WTC11 (cell line): ENCODE measurements around the gene GANAB. TPM values are rescaled to one million over a fixed set of nuclear protein-coding genes. Genes with fewer than 3 reads are reported as not detected.
A peak's percentile ranks its signal among the peaks of the same experiment; 100 is the strongest.

ENCODE experiments used
- ATAC-seq: fragments of 200-7000 bp; cut with Tn5 transposase; 2 replicates; pipeline ENCODE4 v1.10.0; 2021; ENCODE audit warnings: mild to moderate bottlenecking, moderate library complexity
- CTCF ChIA-PET: fragments of 300-600 bp; sonication (Branson Sonifier 250); formaldehyde crosslinking; loops from one replicate; lab custom pipeline; 2021; ENCODE audit warnings: antibody characterized with exemption; lab: Charles Lee
- POLR2A ChIA-PET: fragments of 350-600 bp; sonication (Branson Sonifier 250); formaldehyde crosslinking; loops from one replicate; lab custom pipeline; 2021; ENCODE audit warnings: antibody characterized with exemption; lab: Charles Lee
- DNase-seq: peaks from one replicate; pipeline ENCODE4 v3.0.0; 2021; ENCODE audit warnings: low spot score
- H3K27ac Mint-ChIP-seq: 2 replicates; pipeline ENCODE4 v1.8.0; 2021; ENCODE audit warnings: mixed read lengths
- H3K27me3 Mint-ChIP-seq: 2 replicates; pipeline ENCODE4 v1.8.0; 2021; ENCODE audit warnings: low read depth, mild to moderate bottlenecking, moderate library complexity, mixed read lengths
- H3K36me3 Mint-ChIP-seq: 2 replicates; pipeline ENCODE4 v1.8.0; 2021; ENCODE audit warnings: mixed read lengths
- H3K4me1 Mint-ChIP-seq: 2 replicates; pipeline ENCODE4 v1.8.0; 2022; ENCODE audit warnings: mixed read lengths
- H3K4me3 Mint-ChIP-seq: 2 replicates; pipeline ENCODE4 v1.8.0; 2021; ENCODE audit warnings: mild to moderate bottlenecking, moderate library complexity, mixed read lengths
- H3K9me3 Mint-ChIP-seq: 2 replicates; pipeline ENCODE4 v1.8.0; 2021; ENCODE audit warnings: mixed read lengths
- ATF6 ChIP-seq: sonication (generic); formaldehyde crosslinking; IDR thresholded peaks from 2 replicates; pipeline ENCODE4 v1.8.1; 2023; ENCODE audit warnings: mild to moderate bottlenecking, missing genetic modification reagents
- CDX4 ChIP-seq: fragments of 250-450 bp; sonication (Bioruptor Pico); IDR thresholded peaks from 2 replicates; pipeline ENCODE4 v1.9.0; 2021; ENCODE audit warnings: moderate library complexity, mild to moderate bottlenecking, inconsistent platforms, borderline replicate concordance
- CREM ChIP-seq: sonication (generic); formaldehyde crosslinking; IDR thresholded peaks from 2 replicates; pipeline ENCODE4 v1.8.1; 2022; ENCODE audit warnings: mild to moderate bottlenecking, missing genetic modification reagents, moderate library complexity
- E2F5 ChIP-seq: sonication (generic); formaldehyde crosslinking; IDR thresholded peaks from 2 replicates; pipeline ENCODE4 v1.8.1; 2022; ENCODE audit warnings: mild to moderate bottlenecking, moderate library complexity, missing genetic modification reagents
- HMGA2 ChIP-seq: fragments of 250-450 bp; sonication (Bioruptor Pico); IDR thresholded peaks from 2 replicates; pipeline ENCODE4 v1.4.0; 2021; ENCODE audit warnings: mild to moderate bottlenecking, moderate library complexity
- KAT7 ChIP-seq: sonication (generic); formaldehyde crosslinking; IDR thresholded peaks from 2 replicates; pipeline ENCODE4 v1.8.1; 2023; ENCODE audit warnings: missing genetic modification reagents, mild to moderate bottlenecking, borderline replicate concordance
- OVOL2 ChIP-seq: fragments of 250-450 bp; sonication (Bioruptor Pico); IDR thresholded peaks from 2 replicates; pipeline ENCODE4 v1.9.0; 2021; ENCODE audit warnings: mild to moderate bottlenecking, borderline replicate concordance
- PRDM15 ChIP-seq: sonication (generic); formaldehyde crosslinking; IDR thresholded peaks from 2 replicates; pipeline ENCODE4 v1.8.0; 2022; ENCODE audit warnings: missing genetic modification reagents
- PRRX2 ChIP-seq: fragments of 250-450 bp; sonication (Bioruptor Pico); IDR thresholded peaks from 2 replicates; pipeline ENCODE4 v1.8.0; 2021; ENCODE audit warnings: mild to moderate bottlenecking
- RORB ChIP-seq: fragments of 250-450 bp; sonication (Bioruptor Pico); IDR thresholded peaks from 2 replicates; pipeline ENCODE4 v1.9.0; 2021; ENCODE audit warnings: mild to moderate bottlenecking
- SMAD4 ChIP-seq: sonication (generic); formaldehyde crosslinking; IDR thresholded peaks from 2 replicates; pipeline ENCODE4 v1.8.0; 2022; ENCODE audit warnings: mild to moderate bottlenecking, missing genetic modification reagents
- TEAD4 ChIP-seq: sonication (generic); formaldehyde crosslinking; IDR thresholded peaks from 2 replicates; pipeline ENCODE4 v1.8.0; 2022; ENCODE audit warnings: mild to moderate bottlenecking, missing genetic modification reagents
- TP53 ChIP-seq: sonication (generic); formaldehyde crosslinking; IDR thresholded peaks from 2 replicates; pipeline ENCODE4 v1.8.1; 2023; ENCODE audit warnings: mild to moderate bottlenecking, missing genetic modification reagents
- ZNF263 ChIP-seq: sonication (generic); formaldehyde crosslinking; IDR thresholded peaks from 2 replicates; pipeline ENCODE4 v1.8.1; 2022; ENCODE audit warnings: low read depth, mild to moderate bottlenecking, moderate library complexity, missing genetic modification reagents
- total RNA-seq: library from RNA; stranded (reverse); gene quantifications from 3 replicates; pipeline ENCODE4 v1.2.3, GENCODE V29; 2021
- TF ChIP-seq, protein P1 (sequence below): sonication (generic); formaldehyde crosslinking; IDR thresholded peaks from 2 replicates; pipeline ENCODE4 v1.8.1; 2023; ENCODE audit warnings: mild to moderate bottlenecking, missing genetic modification reagents, moderate library complexity
- TF ChIP-seq, protein P2 (sequence below): sonication (generic); formaldehyde crosslinking; IDR thresholded peaks from 2 replicates; pipeline ENCODE4 v1.8.0; 2022; ENCODE audit warnings: mild to moderate bottlenecking, missing genetic modification reagents
- TF ChIP-seq, protein P3 (sequence below): sonication (generic); formaldehyde crosslinking; IDR thresholded peaks from 2 replicates; pipeline ENCODE4 v1.8.1; 2023; ENCODE audit warnings: mild to moderate bottlenecking, missing genetic modification reagents, moderate library complexity

The GANAB gene
- total RNA-seq, 1 experiment from 2014 or later = 327 TPM

DNA sequence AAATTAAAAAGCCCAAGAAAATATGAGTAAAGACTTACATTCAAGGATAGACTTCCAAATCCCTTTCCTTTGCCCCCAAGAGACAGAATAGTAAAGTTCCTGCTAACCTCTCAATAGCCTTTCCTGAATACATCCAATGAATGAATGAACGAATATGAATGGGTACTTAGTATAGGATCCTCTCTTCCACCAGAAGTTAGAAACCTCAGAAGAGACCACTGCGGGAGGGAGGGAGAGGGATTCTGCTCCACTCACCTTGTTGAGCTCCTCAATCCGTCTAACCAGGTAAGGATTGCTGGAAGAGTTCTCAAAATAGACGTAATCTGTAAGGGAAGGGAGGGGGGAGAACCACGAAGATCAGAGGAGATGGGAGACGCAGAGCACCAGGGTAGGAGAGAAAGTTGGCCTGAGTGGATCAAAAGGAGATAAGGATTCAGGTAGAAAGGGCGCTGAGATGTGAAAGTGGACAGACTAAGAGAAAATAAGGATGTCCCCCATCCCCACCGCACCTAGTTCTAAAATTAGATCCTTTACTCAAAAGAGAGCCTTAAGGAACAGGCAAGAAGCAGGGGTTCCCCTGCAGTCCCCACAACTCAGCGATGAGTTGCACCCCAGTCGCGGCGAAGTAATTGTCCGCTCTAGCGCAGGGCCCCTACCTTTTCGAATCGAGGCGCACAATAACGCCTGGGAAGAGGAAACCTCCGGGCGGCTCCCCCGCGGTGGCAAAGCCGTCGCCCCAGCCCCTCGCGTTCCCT lies 45.9 kb downstream of the GANAB start:
- Mint-ChIP-seq H3K9me3 (no peaks in the 10 kb centered on the region), H3K4me3 (peak overlapping the region; percentile 91), H3K36me3 (peaks cover 50% of the 10 kb centered on the region), H3K27me3 (peaks cover 26% of the 10 kb centered on the region), H3K27ac (peak overlapping the region; percentile 83), H3K4me1 (peaks cover 43% of the 10 kb centered on the region)
- POLR2A ChIA-PET = interaction anchor here (0.5 to 3.1 kb wide), 8 partner anchors 9 to 250 kb away, joined by 3 to 53 read pairs (median 9); partner anchors contain the start of genes B3GAT3, C11orf98, CSKMT and EEF1G
- TF ChIP-seq TEAD4 (CRISPR knock-in tag) = no peak
- TF ChIP-seq, protein P1, sequence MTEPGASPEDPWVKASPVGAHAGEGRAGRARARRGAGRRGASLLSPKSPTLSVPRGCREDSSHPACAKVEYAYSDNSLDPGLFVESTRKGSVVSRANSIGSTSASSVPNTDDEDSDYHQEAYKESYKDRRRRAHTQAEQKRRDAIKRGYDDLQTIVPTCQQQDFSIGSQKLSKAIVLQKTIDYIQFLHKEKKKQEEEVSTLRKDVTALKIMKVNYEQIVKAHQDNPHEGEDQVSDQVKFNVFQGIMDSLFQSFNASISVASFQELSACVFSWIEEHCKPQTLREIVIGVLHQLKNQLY (CRISPR knock-in tag) = no peak
- no peak for TF ChIP-seq HMGA2 (CRISPR knock-in tag)
- no peak for TF ChIP-seq E2F5 (CRISPR knock-in tag)
- no peak for TF ChIP-seq SMAD4
- TF ChIP-seq TP53 (CRISPR knock-in tag) = no peak
- TF ChIP-seq, protein P2, sequence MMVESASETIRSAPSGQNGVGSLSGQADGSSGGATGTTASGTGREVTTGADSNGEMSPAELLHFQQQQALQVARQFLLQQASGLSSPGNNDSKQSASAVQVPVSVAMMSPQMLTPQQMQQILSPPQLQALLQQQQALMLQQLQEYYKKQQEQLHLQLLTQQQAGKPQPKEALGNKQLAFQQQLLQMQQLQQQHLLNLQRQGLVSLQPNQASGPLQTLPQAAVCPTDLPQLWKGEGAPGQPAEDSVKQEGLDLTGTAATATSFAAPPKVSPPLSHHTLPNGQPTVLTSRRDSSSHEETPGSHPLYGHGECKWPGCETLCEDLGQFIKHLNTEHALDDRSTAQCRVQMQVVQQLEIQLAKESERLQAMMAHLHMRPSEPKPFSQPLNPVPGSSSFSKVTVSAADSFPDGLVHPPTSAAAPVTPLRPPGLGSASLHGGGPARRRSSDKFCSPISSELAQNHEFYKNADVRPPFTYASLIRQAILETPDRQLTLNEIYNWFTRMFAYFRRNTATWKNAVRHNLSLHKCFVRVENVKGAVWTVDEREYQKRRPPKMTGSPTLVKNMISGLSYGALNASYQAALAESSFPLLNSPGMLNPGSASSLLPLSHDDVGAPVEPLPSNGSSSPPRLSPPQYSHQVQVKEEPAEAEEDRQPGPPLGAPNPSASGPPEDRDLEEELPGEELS = no peak
- no peak for TF ChIP-seq OVOL2 (CRISPR knock-in tag)
- no peak for TF ChIP-seq ATF6 (CRISPR knock-in tag)
- TF ChIP-seq PRDM15 = no peak
- no peak for TF ChIP-seq RORB (CRISPR knock-in tag)
- TF ChIP-seq ZNF263 (CRISPR knock-in tag) = no peak
- no peak for TF ChIP-seq KAT7 (CRISPR knock-in tag)
- no peak for TF ChIP-seq PRRX2
- no peak for TF ChIP-seq CREM (CRISPR knock-in tag)
- TF ChIP-seq, protein P3, sequence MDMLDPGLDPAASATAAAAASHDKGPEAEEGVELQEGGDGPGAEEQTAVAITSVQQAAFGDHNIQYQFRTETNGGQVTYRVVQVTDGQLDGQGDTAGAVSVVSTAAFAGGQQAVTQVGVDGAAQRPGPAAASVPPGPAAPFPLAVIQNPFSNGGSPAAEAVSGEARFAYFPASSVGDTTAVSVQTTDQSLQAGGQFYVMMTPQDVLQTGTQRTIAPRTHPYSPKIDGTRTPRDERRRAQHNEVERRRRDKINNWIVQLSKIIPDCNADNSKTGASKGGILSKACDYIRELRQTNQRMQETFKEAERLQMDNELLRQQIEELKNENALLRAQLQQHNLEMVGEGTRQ = no peak
- no peak for TF ChIP-seq CDX4 (CRISPR knock-in tag)
- ATAC-seq = no peak
- no peak for DNase-seq
- CTCF ChIA-PET = interaction anchor here (1.0 to 8.9 kb wide), 3 partner anchors 8 to 107 kb away, joined by 3 to 74 read pairs (median 43); partner anchors contain the start of genes BSCL2, EML3, GNG3 and ROM1
